DOHH2 (cell line): Measurements from ENCODE around the gene CLEC10A.

Source experiments
- H3F3A ChIP-seq: fragments of 200-600 bp; sonication (generic), shearing (Covaris generic); 2 replicates; pipeline ENCODE4 v1.6.0; 2016; ENCODE audit warnings: antibody characterized with exemption, mild to moderate bottlenecking; ENCODE audit not compliant: control insufficient read depth, insufficient read depth
- H3K27ac ChIP-seq: fragments of 200-600 bp; sonication (generic); 2 replicates; pipeline ENCODE4 v1.5.1; 2014; ENCODE audit warnings: low read depth, mild to moderate bottlenecking, low read length, moderate library complexity
- H3K27me3 ChIP-seq: fragments of 200-600 bp; sonication (generic); 2 replicates; pipeline ENCODE4 v1.6.1; 2014; ENCODE audit warnings: mild to moderate bottlenecking, low read length, mixed read lengths; ENCODE audit not compliant: control insufficient read depth
- H3K36me3 ChIP-seq: fragments of 200-600 bp; sonication (generic); 2 replicates; pipeline ENCODE4 v1.6.1; 2014; ENCODE audit warnings: mild to moderate bottlenecking, low read length, moderate library complexity, mixed read lengths; ENCODE audit not compliant: control insufficient read depth
- H3K4me1 ChIP-seq: fragments of 200-600 bp; sonication (generic); 2 replicates; pipeline ENCODE4 v1.6.1; 2014; ENCODE audit warnings: mild to moderate bottlenecking, low read length, mixed read lengths; ENCODE audit not compliant: control insufficient read depth
- H3K4me2 ChIP-seq: fragments of 200-600 bp; sonication (generic); 2 replicates; pipeline ENCODE4 v1.6.0; 2014; ENCODE audit warnings: mild to moderate bottlenecking, low read length, moderate library complexity
- H3K4me3 ChIP-seq: fragments of 200-600 bp; sonication (generic); 2 replicates; pipeline ENCODE4 v1.5.1; 2014; ENCODE audit warnings: mild to moderate bottlenecking, low read length, mixed read lengths
- H3K79me2 ChIP-seq: fragments of 200-600 bp; sonication (generic); 2 replicates; pipeline ENCODE4 v1.6.1; 2014; ENCODE audit warnings: mild to moderate bottlenecking, low read length, mixed read lengths; ENCODE audit not compliant: control insufficient read depth
- H3K9me2 ChIP-seq: fragments of 200-600 bp; sonication (generic); replicated peaks from 2 replicates; pipeline ENCODE4 v1.6.1; 2014; ENCODE audit warnings: mild to moderate bottlenecking, low read length, mixed read lengths; ENCODE audit not compliant: control insufficient read depth
- H3K9me3 ChIP-seq: fragments of 200-600 bp; sonication (generic); 2 replicates; pipeline ENCODE4 v1.6.1; 2014; ENCODE audit warnings: antibody characterized with exemption, low read length, mixed read lengths; ENCODE audit not compliant: control insufficient read depth, insufficient read depth
- H4K20me1 ChIP-seq: fragments of 200-600 bp; sonication (generic); 2 replicates; pipeline ENCODE4 v1.6.0; 2014; ENCODE audit warnings: low read depth, mild to moderate bottlenecking, antibody characterized with exemption, low read length, moderate library complexity; ENCODE audit not compliant: control insufficient read depth, insufficient read depth
- EZH2phosphoT487 ChIP-seq: fragments of 200-600 bp; sonication (generic); IDR thresholded peaks from 2 replicates; pipeline ENCODE4 v1.6.1; 2017; ENCODE audit warnings: borderline replicate concordance, mild to moderate bottlenecking, antibody characterized with exemption, low read length, moderate library complexity, mixed read lengths
- TF ChIP-seq, protein P1 (sequence below): fragments of 200-600 bp; sonication (generic); IDR thresholded peaks from one replicate; pipeline ENCODE4 v1.5.1; 2014; ENCODE audit warnings: antibody characterized with exemption, mild to moderate bottlenecking, low read depth, low read length; ENCODE audit not compliant: poor library complexity, severe bottlenecking

Gene CLEC10A

GRCh38 chr17:7098802-7099459 is 18.9 kb upstream of the CLEC10A start:
- H3K36me3 ChIP-seq: no peaks in the 10 kb centered on the region

GRCh38 chr17:7097940-7098339 is 17.9 kb upstream of the CLEC10A start:
- Histone ChIP-seq H3K79me2 (no peaks in the 10 kb centered on the region), H3K27ac (no peak overlapping the region), H3K27me3 (no peaks in the 10 kb centered on the region), H3F3A (no peaks in the 10 kb centered on the region), H3K4me3 (no peak overlapping the region), H3K9me2 (no peaks in the 10 kb centered on the region), H3K4me1 (no peaks in the 10 kb centered on the region), H4K20me1 (no peaks in the 10 kb centered on the region), H3K36me3 (no peaks in the 10 kb centered on the region), H3K9me3 (no peaks in the 10 kb centered on the region), H3K4me2 (no peak overlapping the region)
- TF ChIP-seq, protein P1, sequence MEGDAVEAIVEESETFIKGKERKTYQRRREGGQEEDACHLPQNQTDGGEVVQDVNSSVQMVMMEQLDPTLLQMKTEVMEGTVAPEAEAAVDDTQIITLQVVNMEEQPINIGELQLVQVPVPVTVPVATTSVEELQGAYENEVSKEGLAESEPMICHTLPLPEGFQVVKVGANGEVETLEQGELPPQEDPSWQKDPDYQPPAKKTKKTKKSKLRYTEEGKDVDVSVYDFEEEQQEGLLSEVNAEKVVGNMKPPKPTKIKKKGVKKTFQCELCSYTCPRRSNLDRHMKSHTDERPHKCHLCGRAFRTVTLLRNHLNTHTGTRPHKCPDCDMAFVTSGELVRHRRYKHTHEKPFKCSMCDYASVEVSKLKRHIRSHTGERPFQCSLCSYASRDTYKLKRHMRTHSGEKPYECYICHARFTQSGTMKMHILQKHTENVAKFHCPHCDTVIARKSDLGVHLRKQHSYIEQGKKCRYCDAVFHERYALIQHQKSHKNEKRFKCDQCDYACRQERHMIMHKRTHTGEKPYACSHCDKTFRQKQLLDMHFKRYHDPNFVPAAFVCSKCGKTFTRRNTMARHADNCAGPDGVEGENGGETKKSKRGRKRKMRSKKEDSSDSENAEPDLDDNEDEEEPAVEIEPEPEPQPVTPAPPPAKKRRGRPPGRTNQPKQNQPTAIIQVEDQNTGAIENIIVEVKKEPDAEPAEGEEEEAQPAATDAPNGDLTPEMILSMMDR: no peak
- no peak for TF ChIP-seq EZH2phosphoT487

More at GRCh38 chr17:7098802-7099459, 18.9 kb upstream of the CLEC10A start:
- no peak overlapping the region for H3K4me2 ChIP-seq
- no peaks in the 10 kb centered on the region for H3K9me3 ChIP-seq
- no peaks in the 10 kb centered on the region for H3K9me2 ChIP-seq
- no peaks in the 10 kb centered on the region for H4K20me1 ChIP-seq
- no peaks in the 10 kb centered on the region for H3K4me1 ChIP-seq
- H3F3A ChIP-seq: no peaks in the 10 kb centered on the region
- H3K79me2 ChIP-seq: no peaks in the 10 kb centered on the region
- no peak overlapping the region for H3K4me3 ChIP-seq
- TF ChIP-seq, protein P1: no peak
- no peak for TF ChIP-seq EZH2phosphoT487
- H3K27me3 ChIP-seq: no peaks in the 10 kb centered on the region
- H3K27ac ChIP-seq: no peak overlapping the region

- Histone ChIP-seq H3K27ac (no peak overlapping the region), H3K4me2 (no peak overlapping the region), H3K9me3 (no peaks in the 10 kb centered on the region), H3K9me2 (no peaks in the 10 kb centered on the region), H3K27me3 (no peaks in the 10 kb centered on the region), H3K4me3 (no peak overlapping the region), H3K36me3 (no peaks in the 10 kb centered on the region), H3K4me1 (no peaks in the 10 kb centered on the region), H3K79me2 (no peaks in the 10 kb centered on the region), H4K20me1 (no peaks in the 10 kb centered on the region), H3F3A (no peaks in the 10 kb centered on the region)
- TF ChIP-seq, protein P1: no peak
- TF ChIP-seq EZH2phosphoT487: no peak
These were observed 15.6 kb upstream of the CLEC10A start for GRCh38 chr17:7095625-7096024.
